RPMI8226 (cell line): ENCODE measurements around the gene AIRE.
A peak's percentile ranks its signal among the peaks of the same experiment; 100 is the strongest.
"Not testable (repeated sequence)": the region's sequence is repeated elsewhere in the genome, so short reads cannot be mapped to it uniquely, and the experiment has no call there.

ENCODE experiments used
- DNase-seq: peaks from one replicate; pipeline ENCODE4 v3.0.0-alpha.2; 2015

Gene AIRE

GRCh38 chr21:44267655-44268142 is 18.0 kb upstream of the AIRE start:
- peak; percentile 81 for DNase-seq

- DNase-seq = no peak
Observed at GRCh38 chr21:44269090-44269489, 16.6 kb upstream of the AIRE start.

GRCh38 chr21:44271558-44272283 is 14.0 kb upstream of the AIRE start:
- DNase-seq = no peak

- no peak for DNase-seq
Observed at GRCh38 chr21:44272284-44272858, 13.3 kb upstream of the AIRE start.

- DNase-seq = no peak
Observed at GRCh38 chr21:44273046-44273445, 12.6 kb upstream of the AIRE start.

- no peak for DNase-seq
Observed at GRCh38 chr21:44275041-44275440, 10.6 kb upstream of the AIRE start.

GRCh38 chr21:44279354-44280260 is 6.1 kb upstream of the AIRE start:
- no peak for DNase-seq

GRCh38 chr21:44281801-44282200 is 3.9 kb upstream of the AIRE start:
- DNase-seq = no peak

GRCh38 chr21:44282370-44282769 is 3.3 kb upstream of the AIRE start:
- DNase-seq = no peak

- DNase-seq = not testable (repeated sequence)
Observed at GRCh38 chr21:44283211-44283785, 2.4 kb upstream of the AIRE start.

GRCh38 chr21:44283948-44284347 is 1.7 kb upstream of the AIRE start:
- DNase-seq = no peak

- no peak for DNase-seq
Observed at GRCh38 chr21:44286086-44286715, 525 bp downstream of the AIRE start.

- DNase-seq = no peak
Observed at GRCh38 chr21:44286716-44287632, 1.3 kb downstream of the AIRE start.

GRCh38 chr21:44288251-44289110 is 2.8 kb downstream of the AIRE start:
- DNase-seq = no peak

- no peak for DNase-seq
Observed at GRCh38 chr21:44289381-44290010, 3.8 kb downstream of the AIRE start.

- no peak for DNase-seq
Observed at GRCh38 chr21:44290327-44291077, 4.8 kb downstream of the AIRE start.

- DNase-seq = no peak
Observed at GRCh38 chr21:44291078-44291935, 5.6 kb downstream of the AIRE start.
